ENCODE measurements around the gene FAT1. TPM values are rescaled to one million over a fixed set of nuclear protein-coding genes. Genes with fewer than 3 reads are reported as not detected.

FAT1 gene
- total and polyA plus RNA-seq, 2 donors (not counting 3 experiments of a cell fraction or from before 2014, with no cell fraction given), result 9.2 to 9.8 TPM

DNA sequence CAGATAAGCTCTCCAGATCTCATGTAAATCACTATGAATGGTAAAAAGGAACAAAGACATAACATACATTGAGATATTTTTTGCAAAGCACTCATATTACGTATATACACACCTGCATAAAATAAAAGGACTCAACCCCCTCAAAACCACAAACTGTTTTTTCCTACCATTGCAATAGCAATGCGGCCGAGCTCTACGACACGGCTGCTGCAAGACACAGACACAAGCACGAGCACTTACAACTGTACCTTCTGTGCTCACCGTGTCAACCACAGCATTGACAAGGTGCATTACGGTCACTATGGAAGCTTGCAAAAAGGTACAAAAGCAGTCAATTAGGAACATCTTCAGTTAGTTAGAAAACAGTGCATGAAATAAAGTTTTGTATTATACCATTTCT is 131.2 kb downstream of the FAT1 start:
- Histone ChIP-seq H4K20me1 (replicated peaks; ENCODE audit: control insufficient read depth, extremely low read depth, insufficient read depth, low read length) (no peaks in the 10 kb centered on the region), H3K79me2 (ENCODE audit: control insufficient read depth, insufficient read depth, low read length) (no peaks in the 10 kb centered on the region), H3K9me3 (replicated peaks; ENCODE audit: control insufficient read depth, insufficient read depth, low read length) (no peaks in the 10 kb centered on the region), H3K9me1 (replicated peaks; ENCODE audit: control insufficient read depth, extremely low read depth, insufficient read depth, low read length) (no peaks in the 10 kb centered on the region), H2AFZ (ENCODE audit: low read depth, low read length) (no peak overlapping the region), H3K4me2 (ENCODE audit: insufficient read depth, low read length) (no peak overlapping the region), H3K36me3 (ENCODE audit: control insufficient read depth in 2 of 2, extremely low read depth in 1 of 2, insufficient read depth in 2 of 2, low read length in 2 of 2) (no peaks in the 10 kb centered on the region), H3K27me3 (ENCODE audit: control insufficient read depth in 2 of 2, insufficient read depth in 2 of 2, low read length in 2 of 2) (no peaks in the 10 kb centered on the region), H3K9ac (replicated peaks; ENCODE audit: extremely low read depth, insufficient read depth, low read length) (no peak overlapping the region), H3K4me1 (ENCODE audit: control insufficient read depth, extremely low read depth, insufficient read depth, low read length) (no peaks in the 10 kb centered on the region), H3K4me3 (replicated peaks in 1 of 3; ENCODE audit: insufficient read depth in 1 of 3, low read depth in 1 of 3, low read length in 3 of 3) (no peak overlapping the region), H3K27ac (ENCODE audit: insufficient read depth, low read depth, low read length) (no peak overlapping the region)
- intact Hi-C loops (cut with micrococcal nuclease) (no loop called here), dilution Hi-C loops (cut with MboI; ENCODE audit: extremely low pct_ligation_motif_present, low sequenced_read_pairs) (no loop called here)
- FAIRE-seq, result no peak
- TF ChIP-seq MYC (IDR thresholded peaks at IDR 0.05; ENCODE audit: low read depth, low read length), result no peak
- TF ChIP-seq, protein P1, sequence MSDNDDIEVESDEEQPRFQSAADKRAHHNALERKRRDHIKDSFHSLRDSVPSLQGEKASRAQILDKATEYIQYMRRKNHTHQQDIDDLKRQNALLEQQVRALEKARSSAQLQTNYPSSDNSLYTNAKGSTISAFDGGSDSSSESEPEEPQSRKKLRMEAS (IDR thresholded peaks at IDR 0.05; ENCODE audit: insufficient read depth, insufficient read length), result no peak
- no peak for TF ChIP-seq FOS (IDR thresholded peaks at IDR 0.05; ENCODE audit: borderline replicate concordance, insufficient read depth, low read length)
- TF ChIP-seq JUN (IDR thresholded peaks at IDR 0.05; ENCODE audit: borderline replicate concordance, insufficient read depth, insufficient read length, low read depth), result no peak
- no peak for TF ChIP-seq POLR2AphosphoS5 (IDR thresholded peaks at IDR 0.05; ENCODE audit: insufficient read depth, low read depth, low read length)
- TF ChIP-seq EZH2 (IDR thresholded peaks at IDR 0.05; ENCODE audit: borderline replicate concordance, low read depth, low read length, severe bottlenecking), result no peak
- TF ChIP-seq, protein P2, sequence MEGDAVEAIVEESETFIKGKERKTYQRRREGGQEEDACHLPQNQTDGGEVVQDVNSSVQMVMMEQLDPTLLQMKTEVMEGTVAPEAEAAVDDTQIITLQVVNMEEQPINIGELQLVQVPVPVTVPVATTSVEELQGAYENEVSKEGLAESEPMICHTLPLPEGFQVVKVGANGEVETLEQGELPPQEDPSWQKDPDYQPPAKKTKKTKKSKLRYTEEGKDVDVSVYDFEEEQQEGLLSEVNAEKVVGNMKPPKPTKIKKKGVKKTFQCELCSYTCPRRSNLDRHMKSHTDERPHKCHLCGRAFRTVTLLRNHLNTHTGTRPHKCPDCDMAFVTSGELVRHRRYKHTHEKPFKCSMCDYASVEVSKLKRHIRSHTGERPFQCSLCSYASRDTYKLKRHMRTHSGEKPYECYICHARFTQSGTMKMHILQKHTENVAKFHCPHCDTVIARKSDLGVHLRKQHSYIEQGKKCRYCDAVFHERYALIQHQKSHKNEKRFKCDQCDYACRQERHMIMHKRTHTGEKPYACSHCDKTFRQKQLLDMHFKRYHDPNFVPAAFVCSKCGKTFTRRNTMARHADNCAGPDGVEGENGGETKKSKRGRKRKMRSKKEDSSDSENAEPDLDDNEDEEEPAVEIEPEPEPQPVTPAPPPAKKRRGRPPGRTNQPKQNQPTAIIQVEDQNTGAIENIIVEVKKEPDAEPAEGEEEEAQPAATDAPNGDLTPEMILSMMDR (IDR thresholded peaks at IDR 0.05; ENCODE audit: extremely low read depth in 1 of 2, insufficient read depth in 1 of 2, low read depth in 1 of 2, low read length in 2 of 2), result no peak
- no peak for TF ChIP-seq POLR2A (IDR thresholded peaks at IDR 0.05; ENCODE audit: low read depth, low read length)
- TF ChIP-seq GATA2 (IDR thresholded peaks at IDR 0.05; ENCODE audit: insufficient read depth, insufficient read length, low read depth, low read length), result no peak
- ChIA-PET POLR2A (no interaction called here), CTCF (no interaction called here)
- no peak for DNase-seq (ENCODE audit: low read depth, low spot score)
- no TSS peak for BruUV-seq (replicated peaks)
